ENCODE results near the gene NUP50.

Gene NUP50

DNA sequence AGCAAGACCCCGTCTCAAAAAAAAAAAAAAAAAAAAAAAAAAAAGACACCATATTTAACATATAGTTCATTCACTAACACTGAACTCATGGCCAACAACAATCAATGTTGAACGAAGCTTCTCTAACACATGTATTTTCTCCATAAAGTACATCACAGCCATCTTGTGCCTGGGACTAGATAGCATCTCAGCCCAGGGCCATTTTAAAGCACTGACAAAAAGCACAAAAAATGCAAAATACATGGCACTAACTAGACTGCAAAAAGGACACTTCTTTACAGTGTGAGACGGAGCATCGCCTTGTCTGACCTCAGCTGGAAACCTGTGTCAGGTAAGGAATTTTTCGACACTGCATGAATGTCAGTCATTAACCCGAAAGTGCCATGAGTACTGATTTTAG is 53.6 kb downstream of the NUP50 start:
- in situ Hi-C loops (cut with HindIII; ENCODE audit: low sequenced_read_pairs): no loop called here
- TF ChIP-seq, protein P1, sequence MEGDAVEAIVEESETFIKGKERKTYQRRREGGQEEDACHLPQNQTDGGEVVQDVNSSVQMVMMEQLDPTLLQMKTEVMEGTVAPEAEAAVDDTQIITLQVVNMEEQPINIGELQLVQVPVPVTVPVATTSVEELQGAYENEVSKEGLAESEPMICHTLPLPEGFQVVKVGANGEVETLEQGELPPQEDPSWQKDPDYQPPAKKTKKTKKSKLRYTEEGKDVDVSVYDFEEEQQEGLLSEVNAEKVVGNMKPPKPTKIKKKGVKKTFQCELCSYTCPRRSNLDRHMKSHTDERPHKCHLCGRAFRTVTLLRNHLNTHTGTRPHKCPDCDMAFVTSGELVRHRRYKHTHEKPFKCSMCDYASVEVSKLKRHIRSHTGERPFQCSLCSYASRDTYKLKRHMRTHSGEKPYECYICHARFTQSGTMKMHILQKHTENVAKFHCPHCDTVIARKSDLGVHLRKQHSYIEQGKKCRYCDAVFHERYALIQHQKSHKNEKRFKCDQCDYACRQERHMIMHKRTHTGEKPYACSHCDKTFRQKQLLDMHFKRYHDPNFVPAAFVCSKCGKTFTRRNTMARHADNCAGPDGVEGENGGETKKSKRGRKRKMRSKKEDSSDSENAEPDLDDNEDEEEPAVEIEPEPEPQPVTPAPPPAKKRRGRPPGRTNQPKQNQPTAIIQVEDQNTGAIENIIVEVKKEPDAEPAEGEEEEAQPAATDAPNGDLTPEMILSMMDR (IDR thresholded peaks at IDR 0.05; ENCODE audit: low read depth, low read length, missing control alignments): no peak
- DNase-seq (ENCODE audit: low read depth): no peak
- H3K4me3 ChIP-seq (ENCODE audit: low read depth, low read length): no peak overlapping the region

DNA sequence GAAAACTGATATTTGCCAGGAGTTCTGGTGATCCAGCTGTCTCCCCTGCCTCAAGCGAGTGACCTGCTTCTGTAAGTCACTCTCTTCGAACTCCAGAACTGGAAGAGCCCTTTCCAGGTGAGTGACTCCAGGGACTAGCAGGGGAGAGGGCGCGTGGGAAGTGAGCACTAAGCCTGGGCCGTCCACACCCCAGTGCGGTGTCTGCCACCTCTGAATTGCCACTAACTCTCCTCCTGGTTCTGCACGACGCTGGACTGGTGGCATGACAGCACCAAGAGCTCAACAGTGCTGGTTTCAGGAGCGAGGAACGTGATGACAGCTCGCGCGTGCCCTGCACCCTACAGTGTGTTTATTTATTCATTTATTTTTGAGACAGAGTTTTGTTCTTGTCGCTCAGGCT is 54.1 kb downstream of the NUP50 start:
- TF ChIP-seq, protein P1 (IDR thresholded peaks at IDR 0.05; ENCODE audit: low read depth, low read length, missing control alignments): no peak
- in situ Hi-C loops (cut with HindIII; ENCODE audit: low sequenced_read_pairs): no loop called here

DNA sequence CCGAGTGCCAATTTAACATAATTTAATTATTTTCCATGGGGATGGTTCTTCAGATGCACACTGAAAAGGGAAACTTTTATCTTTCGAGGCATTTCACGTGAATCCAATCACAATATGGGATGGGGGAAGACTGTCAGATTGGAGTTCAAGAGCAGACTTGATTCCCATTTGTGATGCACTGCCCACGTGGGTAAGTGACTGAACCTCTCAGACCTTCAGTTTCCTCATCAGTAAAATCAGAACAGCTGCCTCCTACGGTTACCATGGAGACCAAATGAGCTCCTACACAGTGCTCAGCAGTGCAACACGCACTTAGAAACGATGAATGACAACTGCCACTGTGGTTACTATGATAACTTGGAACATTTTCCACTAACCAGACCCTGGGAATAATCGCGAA is 55.3 kb downstream of the NUP50 start:
- in situ Hi-C loops (cut with HindIII; ENCODE audit: low sequenced_read_pairs): no loop called here
- DNase-seq (ENCODE audit: low read depth): no peak
- TF ChIP-seq, protein P1 (IDR thresholded peaks at IDR 0.05; ENCODE audit: low read depth, low read length, missing control alignments): no peak
- no peak overlapping the region for H3K4me3 ChIP-seq (ENCODE audit: low read depth, low read length)

More for the DNA sequence above, 54.1 kb downstream of the NUP50 start:
- no peak overlapping the region for H3K4me3 ChIP-seq (ENCODE audit: low read depth, low read length)
- no peak for DNase-seq (ENCODE audit: low read depth)

DNA sequence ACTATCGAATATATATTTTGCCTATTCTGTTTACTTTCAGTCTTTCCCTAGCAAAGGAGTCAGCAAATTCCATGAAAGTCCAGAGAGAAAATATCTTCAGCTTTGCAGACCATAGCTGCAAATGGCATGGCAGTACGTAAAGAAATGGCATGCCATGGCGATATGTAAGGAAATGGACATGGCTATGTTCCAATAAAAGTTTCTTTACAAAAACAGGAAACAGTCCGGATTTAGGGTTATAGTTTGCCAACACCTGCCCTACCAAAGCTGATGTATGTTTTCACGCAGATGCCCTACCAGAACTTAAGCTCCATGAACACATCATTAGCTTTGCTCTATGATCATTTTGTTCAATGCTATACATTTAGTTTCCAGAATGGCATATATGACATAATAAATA is 57.5 kb downstream of the NUP50 start:
- DNase-seq (ENCODE audit: low read depth): no peak
- in situ Hi-C loops (cut with HindIII; ENCODE audit: low sequenced_read_pairs): no loop called here
- TF ChIP-seq, protein P1 (IDR thresholded peaks at IDR 0.05; ENCODE audit: low read depth, low read length, missing control alignments): no peak
- no peak overlapping the region for H3K4me3 ChIP-seq (ENCODE audit: low read depth, low read length)

DNA sequence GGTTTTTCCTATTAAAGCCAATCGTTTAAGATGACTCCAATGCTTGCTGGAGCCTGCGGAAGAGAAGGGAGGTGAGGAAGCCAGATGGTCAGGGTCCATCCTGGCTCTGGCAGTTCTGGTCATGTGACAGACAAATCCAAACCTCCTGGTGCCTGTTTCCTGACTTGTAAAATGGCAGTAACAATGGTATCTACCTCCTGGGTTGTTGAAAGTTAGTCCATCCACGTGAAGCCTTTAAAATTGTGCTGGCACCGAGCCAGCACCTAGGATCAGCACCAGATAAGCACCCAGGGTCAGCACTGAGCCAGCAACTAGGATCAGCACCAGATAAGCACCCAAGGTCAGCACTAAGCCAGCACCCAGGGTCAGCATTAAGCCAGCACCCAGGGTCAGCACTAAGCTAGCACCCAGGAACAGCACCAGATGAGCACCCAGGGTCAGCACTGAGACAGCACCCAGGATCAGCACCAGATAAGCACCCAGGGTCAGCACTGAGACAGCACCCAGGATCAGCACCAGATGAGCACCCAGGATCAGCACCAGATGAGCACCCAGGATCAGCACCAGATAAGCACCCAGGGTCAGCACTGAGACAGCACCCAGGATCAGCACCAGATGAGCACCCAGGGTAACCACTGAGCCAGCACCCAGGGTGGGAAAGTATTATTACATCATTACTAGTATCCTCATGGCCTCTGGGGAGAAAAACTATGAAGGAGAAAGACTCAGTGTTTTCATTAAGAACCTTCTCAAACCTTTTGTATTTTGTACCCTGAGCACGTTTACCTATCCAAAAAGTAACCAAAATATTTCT is 59.8 kb downstream of the NUP50 start:
- TF ChIP-seq, protein P1 (IDR thresholded peaks at IDR 0.05; ENCODE audit: low read depth, low read length, missing control alignments): no peak
- in situ Hi-C loops (cut with HindIII; ENCODE audit: low sequenced_read_pairs): no loop called here
- no peak for DNase-seq (ENCODE audit: low read depth)

DNA sequence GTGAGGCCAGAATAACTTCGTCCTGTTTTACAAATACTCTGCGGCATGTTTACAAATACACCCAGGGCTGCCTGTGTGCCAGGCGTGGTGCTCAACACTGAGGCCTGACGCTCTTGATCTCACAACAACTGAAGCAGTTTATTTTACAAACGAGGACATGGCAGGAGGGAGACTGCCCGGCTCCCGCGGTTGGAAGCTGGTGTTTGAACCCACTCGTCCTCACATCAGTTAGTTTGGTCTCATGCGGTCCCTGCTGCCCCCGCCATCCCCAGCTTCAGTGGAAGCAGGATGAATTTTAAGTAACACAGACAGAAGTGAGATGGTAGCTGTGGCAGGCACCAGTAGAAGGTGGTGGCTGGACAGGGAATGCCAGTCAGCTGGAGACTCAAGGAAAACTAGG is 60.6 kb downstream of the NUP50 start:
- in situ Hi-C loops (cut with HindIII; ENCODE audit: low sequenced_read_pairs): no loop called here
- TF ChIP-seq, protein P1 (IDR thresholded peaks at IDR 0.05; ENCODE audit: low read depth, low read length, missing control alignments): no peak
- DNase-seq (ENCODE audit: low read depth): no peak
- H3K4me3 ChIP-seq (ENCODE audit: low read depth, low read length): no peak overlapping the region

More for the DNA sequence above, 59.8 kb downstream of the NUP50 start:
- H3K4me3 ChIP-seq (ENCODE audit: low read depth, low read length): no peak overlapping the region
